ENCODE results near the gene SOD2. TPM values are rescaled to one million over a fixed set of nuclear protein-coding genes. Genes with fewer than 3 reads are reported as not detected.

Gene SOD2
- total RNA-seq, 2 donors from 2014 or later, result 138 to 1,181 TPM

DNA sequence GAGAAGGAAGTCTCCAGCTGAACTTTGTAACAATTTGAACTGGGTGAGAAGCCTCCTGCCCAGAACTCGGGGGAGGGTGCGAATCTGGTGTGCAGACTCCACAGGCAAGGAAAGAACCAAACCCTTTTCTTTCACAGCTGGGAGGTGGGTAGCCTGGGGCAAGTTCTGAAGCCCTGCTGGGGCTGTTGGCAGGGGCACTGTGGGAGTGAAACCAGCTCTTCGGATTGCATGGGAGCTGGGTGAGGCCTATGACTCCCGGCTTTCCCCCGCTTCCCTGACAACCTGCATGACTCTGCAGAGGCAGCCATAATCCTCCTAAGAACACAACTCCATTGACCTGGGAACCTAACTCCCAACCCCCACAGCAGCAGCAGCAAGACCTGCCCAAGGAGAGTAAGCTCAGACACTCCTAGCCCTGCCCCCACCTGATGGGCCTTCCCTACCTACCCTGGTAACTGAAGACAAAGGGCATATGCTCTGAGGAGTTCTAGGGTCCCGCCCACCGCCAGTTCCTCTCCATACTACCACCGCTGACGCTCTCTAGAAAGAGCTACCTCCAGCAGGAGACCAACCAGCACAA is 37.5 kb downstream of the SOD2 start:
- H3K27ac ChIP-seq, result no peak overlapping the region
- H3K4me3 ChIP-seq, result no peak overlapping the region
- H3K36me3 ChIP-seq, result no peaks in the 10 kb centered on the region
- ATAC-seq (ENCODE audit: insufficient number of reproducible peaks, low FRiP score, low read depth), result no peak
- H3K4me1 ChIP-seq (ENCODE audit: control insufficient read depth in 1 of 2, low read depth in 2 of 2), result no peaks in the 10 kb centered on the region
- no peaks in the 10 kb centered on the region for H3K9me3 ChIP-seq
- H3K27me3 ChIP-seq (replicated peaks; ENCODE audit: insufficient read depth), result no peaks in the 10 kb centered on the region
- TF ChIP-seq, protein P1, sequence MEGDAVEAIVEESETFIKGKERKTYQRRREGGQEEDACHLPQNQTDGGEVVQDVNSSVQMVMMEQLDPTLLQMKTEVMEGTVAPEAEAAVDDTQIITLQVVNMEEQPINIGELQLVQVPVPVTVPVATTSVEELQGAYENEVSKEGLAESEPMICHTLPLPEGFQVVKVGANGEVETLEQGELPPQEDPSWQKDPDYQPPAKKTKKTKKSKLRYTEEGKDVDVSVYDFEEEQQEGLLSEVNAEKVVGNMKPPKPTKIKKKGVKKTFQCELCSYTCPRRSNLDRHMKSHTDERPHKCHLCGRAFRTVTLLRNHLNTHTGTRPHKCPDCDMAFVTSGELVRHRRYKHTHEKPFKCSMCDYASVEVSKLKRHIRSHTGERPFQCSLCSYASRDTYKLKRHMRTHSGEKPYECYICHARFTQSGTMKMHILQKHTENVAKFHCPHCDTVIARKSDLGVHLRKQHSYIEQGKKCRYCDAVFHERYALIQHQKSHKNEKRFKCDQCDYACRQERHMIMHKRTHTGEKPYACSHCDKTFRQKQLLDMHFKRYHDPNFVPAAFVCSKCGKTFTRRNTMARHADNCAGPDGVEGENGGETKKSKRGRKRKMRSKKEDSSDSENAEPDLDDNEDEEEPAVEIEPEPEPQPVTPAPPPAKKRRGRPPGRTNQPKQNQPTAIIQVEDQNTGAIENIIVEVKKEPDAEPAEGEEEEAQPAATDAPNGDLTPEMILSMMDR (IDR thresholded peaks at IDR 0.05), result no peak
- DNase-seq (ENCODE audit: low spot score), result no peak

DNA sequence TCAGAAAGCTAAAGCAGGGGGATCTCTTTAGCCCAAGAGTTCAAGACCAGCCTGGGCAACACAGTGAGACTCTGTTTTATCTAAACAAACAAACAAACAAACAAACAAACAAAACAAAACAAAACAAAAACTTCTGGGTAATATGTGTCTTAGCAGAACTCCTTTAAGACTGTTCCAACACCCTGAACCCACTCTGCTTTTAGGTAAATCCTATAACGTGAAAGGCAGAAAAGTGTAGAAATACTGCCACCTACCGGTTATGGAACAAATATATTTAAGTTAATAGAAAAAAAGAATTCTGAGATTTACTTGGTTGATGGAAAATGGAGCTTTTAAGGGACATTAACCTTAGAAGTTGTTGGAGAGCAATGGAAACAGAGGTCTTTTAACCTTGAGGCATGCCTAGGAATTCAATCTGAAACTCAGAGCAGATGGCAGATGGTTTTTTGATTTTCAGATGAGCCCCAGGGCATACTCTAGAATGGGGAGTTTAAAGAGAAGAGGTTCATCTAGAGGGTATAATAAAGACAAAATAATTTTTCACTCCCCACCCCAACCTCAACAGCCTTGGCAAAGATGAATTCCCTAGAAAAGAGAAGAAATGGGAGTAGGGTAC is 38.5 kb downstream of the SOD2 start:
- ATAC-seq (ENCODE audit: insufficient number of reproducible peaks, low FRiP score, low read depth) (peak; percentile 86), DNase-seq (ENCODE audit: low spot score) (no peak)

DNA sequence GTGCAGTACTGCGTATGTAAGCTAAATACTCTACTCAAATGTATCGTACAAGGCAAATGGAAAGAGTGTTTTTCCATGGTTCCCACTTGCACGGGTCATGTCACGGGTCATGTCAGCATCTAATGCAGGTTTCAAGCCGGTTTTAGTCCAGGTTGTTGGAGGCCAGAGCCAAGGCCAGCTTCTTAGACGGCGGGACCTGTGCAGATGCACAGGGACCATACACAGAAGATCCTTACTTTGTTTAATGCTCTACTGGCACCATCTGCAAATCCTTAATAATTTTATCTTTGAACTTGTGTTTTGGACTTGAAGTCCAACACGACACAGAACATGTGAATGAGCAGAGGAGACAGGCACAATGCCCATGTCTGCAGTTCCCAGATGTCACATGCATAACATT is 42.7 kb downstream of the SOD2 start:
- no peak overlapping the region for H3K4me3 ChIP-seq
- H3K27me3 ChIP-seq (replicated peaks; ENCODE audit: insufficient read depth), result no peaks in the 10 kb centered on the region
- TF ChIP-seq, protein P1 (IDR thresholded peaks at IDR 0.05), result no peak
- H3K4me1 ChIP-seq (ENCODE audit: control insufficient read depth in 1 of 2, low read depth in 2 of 2), result peaks cover 0 to 5% of the 10 kb centered on the region in 2 donors
- DNase-seq (ENCODE audit: low spot score) (no peak), ATAC-seq (ENCODE audit: insufficient number of reproducible peaks, low FRiP score, low read depth) (no peak)
- no peaks in the 10 kb centered on the region for H3K36me3 ChIP-seq
- H3K27ac ChIP-seq, result no peak overlapping the region
- no peaks in the 10 kb centered on the region for H3K9me3 ChIP-seq

More for the DNA sequence above, 38.5 kb downstream of the SOD2 start:
- H3K36me3 ChIP-seq, result no peaks in the 10 kb centered on the region
- no peak overlapping the region for H3K4me3 ChIP-seq
- TF ChIP-seq, protein P1 (IDR thresholded peaks at IDR 0.05), result peak; percentile 60
- H3K4me1 ChIP-seq (ENCODE audit: control insufficient read depth in 1 of 2, low read depth in 2 of 2), result no peaks in the 10 kb centered on the region
- no peaks in the 10 kb centered on the region for H3K27me3 ChIP-seq (replicated peaks; ENCODE audit: insufficient read depth)
- H3K9me3 ChIP-seq, result no peaks in the 10 kb centered on the region
- no peak overlapping the region for H3K27ac ChIP-seq

DNA sequence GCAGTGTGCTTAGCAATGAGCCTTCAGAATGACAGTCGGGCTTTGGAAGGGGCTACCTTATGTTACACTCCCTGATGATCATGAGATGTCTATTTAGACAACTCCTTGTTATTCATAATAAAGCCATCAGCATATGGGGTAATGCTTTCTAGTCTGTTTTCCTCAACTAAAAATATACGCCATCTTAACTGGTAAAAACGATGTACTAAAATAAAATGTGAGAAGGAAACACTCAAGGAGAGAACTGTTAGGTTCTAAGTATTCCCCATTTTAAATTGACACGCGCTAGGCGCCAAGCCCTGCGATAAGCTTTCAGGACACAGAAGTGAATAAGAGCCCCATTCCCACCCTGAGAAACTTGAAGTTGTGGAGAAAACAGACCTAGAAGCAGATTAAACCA is 43.6 kb downstream of the SOD2 start:
- TF ChIP-seq, protein P1 (IDR thresholded peaks at IDR 0.05), result no peak
- ATAC-seq (ENCODE audit: insufficient number of reproducible peaks, low FRiP score, low read depth), result no peak
- H3K4me1 ChIP-seq (ENCODE audit: control insufficient read depth in 1 of 2, low read depth in 2 of 2), result peaks cover 0 to 6% of the 10 kb centered on the region in 2 donors
- no peaks in the 10 kb centered on the region for H3K9me3 ChIP-seq
- H3K27ac ChIP-seq, result no peak overlapping the region
- H3K27me3 ChIP-seq (replicated peaks; ENCODE audit: insufficient read depth), result no peaks in the 10 kb centered on the region
- no peaks in the 10 kb centered on the region for H3K36me3 ChIP-seq
- H3K4me3 ChIP-seq, result no peak overlapping the region
- DNase-seq (ENCODE audit: low spot score), result no peak

DNA sequence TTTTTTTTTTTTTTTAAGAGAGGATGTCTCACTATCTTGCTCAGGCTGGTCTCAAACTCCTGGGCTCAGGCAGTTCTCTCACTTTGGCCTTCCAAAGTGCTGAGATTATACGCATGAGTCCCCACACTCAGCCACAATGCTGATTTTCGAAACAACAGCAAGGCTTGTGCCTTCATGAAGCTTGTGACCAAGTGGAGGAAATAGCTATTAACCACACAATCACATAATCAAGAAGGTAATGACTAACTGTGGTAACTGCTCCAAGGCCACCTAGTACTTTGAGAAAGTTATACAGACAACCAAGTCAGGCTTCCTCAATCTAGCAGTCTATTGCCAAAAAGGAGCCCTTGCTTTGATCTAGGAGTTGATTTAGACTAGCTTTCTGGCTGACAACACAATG is 46.3 kb downstream of the SOD2 start:
- no peak for ATAC-seq (ENCODE audit: insufficient number of reproducible peaks, low FRiP score, low read depth)
- no peak for DNase-seq (ENCODE audit: low spot score)
- TF ChIP-seq, protein P1 (IDR thresholded peaks at IDR 0.05), result no peak
- Histone ChIP-seq H3K27ac (no peak overlapping the region), H3K27me3 (replicated peaks; ENCODE audit: insufficient read depth) (no peaks in the 10 kb centered on the region), H3K4me3 (no peak overlapping the region), H3K4me1 (ENCODE audit: control insufficient read depth in 1 of 2, low read depth in 2 of 2) (peaks cover 0 to 6% of the 10 kb centered on the region in 2 donors), H3K36me3 (no peaks in the 10 kb centered on the region), H3K9me3 (no peaks in the 10 kb centered on the region)

Data from thoracic aorta (tissue), 2 donors.